HG03175 (cell line): Measurements from ENCODE around the gene MTX2.
A peak's percentile ranks its signal among the peaks of the same experiment; 100 is the strongest.
"Not testable (repeated sequence)": the region's sequence is repeated elsewhere in the genome, so short reads cannot be mapped to it uniquely, and the experiment has no call there.

Experiments
- ATAC-seq: cut with Tn5 transposase; IDR thresholded peaks from one replicate; pipeline ENCODE4 v1.9.1; 2021; ENCODE audit warnings: mild to moderate bottlenecking, moderate library complexity; ENCODE audit not compliant: unreplicated experiment

The MTX2 gene

DNA sequence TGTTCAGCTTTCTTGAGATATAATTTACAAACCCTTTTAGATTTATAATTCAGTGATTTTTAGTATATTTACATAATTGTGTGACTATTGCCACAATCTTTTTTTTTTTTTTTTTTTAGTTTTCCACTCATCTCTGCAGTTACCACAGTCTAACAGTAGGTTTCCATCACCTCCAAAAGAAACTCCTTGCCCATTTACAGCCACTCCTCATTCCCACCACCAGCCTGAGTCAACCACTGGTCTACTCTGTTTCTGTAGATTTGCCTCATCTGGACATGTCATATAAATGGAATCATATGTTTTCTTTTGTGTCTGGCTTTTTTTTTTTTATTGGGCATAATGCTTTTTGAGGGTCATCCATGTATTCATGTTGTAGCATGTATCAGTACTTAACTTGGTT is 16.1 kb downstream of the MTX2 start:
- no peak for ATAC-seq

DNA sequence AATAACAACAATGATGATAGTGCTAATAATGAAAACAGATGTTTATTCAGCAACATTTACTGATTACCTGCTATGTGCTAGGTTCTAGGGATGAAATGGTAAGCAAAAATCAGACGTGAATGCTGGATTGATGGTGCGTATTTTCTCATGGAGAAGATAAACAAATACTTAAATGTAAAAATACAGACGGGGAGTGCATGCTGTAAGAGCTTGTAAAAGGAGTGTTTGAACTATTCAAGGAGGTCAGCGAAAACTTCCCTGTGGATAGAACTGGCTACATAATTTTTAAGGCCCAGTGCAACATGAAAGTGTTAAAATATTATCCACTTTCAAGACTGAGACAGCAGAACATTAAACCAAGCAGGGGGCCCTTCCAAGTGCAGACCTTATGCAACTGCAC is 22.1 kb downstream of the MTX2 start:
- ATAC-seq, result peak; percentile 15

DNA sequence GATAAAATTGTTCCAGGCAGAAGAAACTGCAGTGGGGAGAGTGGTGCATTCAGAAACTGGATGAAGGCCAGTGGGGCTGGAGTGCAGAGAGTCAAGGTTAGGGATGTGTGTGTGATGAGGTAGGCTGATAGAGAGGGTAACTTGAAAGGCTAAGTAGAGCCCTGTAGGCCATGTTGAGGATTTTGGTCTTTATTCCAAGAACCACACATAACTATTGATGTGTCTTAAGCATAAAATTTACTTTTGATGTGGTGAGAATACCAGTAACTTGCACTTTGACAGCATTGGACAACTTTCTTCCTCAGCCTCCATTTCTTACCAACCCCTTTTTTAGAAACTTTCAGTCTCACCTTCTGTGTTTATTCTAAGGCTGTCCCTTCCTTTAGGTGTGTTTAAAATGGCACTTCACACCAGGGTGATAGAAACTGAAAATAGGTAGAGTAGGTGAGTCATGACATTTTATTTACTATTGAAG is 22.6 kb downstream of the MTX2 start:
- peak; percentile 82 for ATAC-seq

DNA sequence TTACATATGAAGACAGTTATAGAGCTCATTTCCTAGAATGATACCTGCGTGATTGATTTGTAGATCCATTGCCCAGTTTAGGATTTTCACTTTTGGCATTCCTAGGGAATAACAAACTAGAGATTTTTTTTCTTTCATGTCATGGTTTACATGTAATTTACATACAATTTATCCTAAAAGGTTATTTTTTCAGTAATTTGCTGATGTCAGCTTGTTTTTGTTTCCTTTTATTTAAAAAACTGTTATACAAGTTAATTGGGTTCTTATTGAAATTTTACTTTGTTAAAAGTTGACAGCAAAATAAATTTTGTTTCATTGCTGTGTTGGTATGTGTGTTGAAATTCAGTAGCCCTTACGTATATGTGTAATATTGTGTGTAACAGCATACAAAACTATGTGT is 23.4 kb downstream of the MTX2 start:
- ATAC-seq, result no peak

DNA sequence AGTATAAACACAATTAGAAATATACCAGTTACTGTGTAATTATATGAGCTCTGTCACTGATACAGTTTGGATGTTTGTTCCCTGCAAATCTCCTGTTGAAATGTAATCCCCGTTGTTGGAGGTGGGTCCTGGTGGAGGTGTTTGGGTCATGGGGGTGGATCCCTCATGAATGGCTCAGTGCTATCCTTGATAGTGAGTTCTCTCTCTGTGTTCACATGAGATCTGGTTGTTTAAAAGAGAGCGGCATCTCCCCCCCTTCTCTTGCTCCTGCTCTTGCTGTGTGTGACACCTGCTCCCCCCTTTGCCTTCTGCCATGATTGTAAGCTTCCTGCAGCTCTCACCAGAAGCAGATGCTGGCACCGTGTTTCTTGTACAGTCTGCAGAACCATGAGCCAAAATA is 24.1 kb downstream of the MTX2 start:
- ATAC-seq, result no peak

DNA sequence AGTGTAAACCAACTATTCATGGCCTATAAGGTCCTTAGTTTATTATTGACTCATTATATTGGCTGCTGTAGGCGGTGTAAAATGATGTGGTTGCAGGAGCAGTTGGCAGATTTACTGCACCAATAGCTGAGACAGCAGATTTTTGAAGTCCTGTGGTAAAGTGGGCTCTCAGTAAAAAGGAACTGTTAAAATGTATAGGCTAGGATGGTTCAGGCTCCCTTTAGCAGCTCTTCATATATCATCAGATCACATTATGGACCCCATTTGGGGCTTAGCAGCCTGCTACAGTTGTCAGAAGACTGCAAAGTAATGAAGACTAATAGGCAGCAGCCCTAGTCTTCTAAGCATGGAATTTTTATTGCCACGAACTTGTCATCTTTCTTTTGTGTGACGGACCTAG is 27.8 kb downstream of the MTX2 start:
- no peak for ATAC-seq

DNA sequence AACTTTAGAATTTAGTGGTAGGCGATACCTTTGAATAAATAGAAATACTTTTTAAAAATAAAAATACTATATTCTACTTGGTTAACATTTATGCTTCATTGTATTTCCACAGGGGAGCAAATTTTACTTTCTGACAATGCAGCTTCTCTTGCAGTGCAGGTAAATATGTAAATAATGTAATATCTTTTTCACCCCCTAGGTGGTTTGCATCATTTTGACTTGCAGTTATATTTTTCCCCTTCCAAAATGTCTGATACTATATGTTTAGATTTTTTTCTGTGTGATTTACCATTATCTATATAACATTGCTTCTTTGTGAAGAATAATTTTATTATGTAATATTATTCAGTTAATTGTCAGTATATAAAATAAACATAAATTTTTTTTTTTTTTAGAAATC is 28.5 kb downstream of the MTX2 start:
- ATAC-seq, result no peak

DNA sequence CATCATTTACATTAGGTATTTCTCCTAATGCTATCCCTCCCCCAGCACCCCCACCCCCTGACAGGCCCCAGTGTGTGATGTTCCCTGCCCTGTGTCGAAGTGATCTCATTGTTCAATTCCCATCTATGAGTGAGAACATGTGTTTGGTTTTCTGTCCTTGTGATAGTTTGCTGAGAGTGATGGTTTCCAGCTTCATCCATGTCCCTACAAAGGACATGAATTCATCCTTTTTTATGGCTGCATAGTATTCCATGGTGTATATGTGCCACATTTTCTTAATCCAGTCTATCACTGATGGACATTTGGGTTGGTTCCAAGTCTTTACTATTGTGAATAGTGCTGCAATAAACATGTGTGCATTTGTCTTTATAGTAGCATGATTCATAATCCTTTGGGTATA is 36.8 kb downstream of the MTX2 start:
- ATAC-seq, result not testable (repeated sequence)

DNA sequence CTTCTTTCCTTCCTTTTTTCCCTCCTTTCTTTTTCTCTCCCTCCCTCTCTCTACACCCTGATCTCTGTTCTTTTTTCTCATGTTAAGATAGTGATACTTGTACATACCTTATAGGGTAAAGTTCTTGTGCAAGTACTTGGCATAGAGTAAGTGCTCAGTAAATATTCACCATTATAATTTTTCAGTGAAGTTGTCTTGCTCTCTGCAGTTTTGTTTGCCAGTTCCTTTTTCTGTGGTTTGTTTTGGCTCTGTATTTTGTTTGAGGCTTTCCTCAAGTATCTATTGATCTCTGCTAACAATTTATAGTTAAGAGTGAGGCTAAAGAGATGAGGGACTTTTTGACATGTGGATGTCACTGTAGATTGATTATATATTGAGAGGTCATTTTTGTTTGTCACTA is 48.0 kb downstream of the MTX2 start:
- ATAC-seq, result no peak

DNA sequence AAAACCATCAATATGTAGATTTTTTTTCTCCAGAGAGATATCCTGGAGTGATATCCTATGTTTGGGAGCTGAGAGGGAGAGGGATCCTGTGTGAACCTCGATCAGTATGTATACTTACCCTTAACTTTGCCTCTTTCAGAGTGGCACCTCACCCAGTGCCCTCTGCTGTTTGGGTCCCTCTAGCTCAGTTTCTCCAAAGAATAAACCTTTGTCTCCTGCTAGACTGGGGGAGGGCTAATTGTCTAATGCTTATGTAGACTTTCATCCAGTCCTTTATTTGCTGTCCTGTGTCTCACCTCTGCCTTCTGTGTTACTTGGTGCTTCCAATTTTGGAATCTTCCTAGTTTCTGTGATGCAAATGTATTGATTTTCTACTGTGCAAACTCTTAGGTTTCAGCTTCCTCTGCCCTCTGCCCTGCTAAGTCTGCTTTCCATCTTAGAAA is 48.4 kb downstream of the MTX2 start:
- ATAC-seq, result no peak

DNA sequence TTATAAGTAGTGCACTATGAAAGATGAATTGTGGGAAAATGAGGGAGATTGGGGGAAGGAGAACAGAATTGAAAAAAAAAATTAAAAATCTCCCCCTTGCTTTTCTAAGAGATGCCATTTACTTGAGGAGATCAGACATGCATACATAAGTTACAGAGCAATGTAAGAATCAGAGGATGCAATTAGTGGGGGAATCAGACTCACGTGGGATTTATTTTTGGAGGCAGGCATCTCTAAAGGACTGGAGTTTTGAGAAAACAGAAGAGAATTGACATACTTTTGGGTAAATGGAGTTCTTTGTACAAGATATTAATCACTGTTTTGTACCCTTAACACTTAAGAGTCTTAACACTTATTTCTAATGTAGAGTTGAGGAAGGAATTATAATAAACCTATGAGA is 52.7 kb downstream of the MTX2 start:
- ATAC-seq, result no peak

DNA sequence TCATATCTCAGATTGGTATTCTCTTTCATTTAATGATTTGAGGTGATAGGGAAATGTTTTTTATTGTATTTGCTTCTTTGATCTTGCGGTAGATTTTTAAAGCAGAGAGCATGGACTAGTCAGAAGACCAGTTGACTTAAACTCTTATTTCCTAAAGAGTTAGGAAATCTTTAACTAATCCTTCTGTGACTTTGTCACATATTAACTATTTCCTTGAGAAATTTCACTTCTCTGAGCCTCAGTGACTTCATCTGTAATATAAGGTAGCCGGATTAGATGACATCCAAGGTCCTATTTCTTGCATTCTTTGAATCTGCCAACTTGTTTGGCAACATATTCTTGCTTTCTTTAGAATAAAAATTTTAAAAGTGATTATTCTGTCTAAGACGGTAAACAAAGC is 55.6 kb downstream of the MTX2 start:
- ATAC-seq, result no peak

DNA sequence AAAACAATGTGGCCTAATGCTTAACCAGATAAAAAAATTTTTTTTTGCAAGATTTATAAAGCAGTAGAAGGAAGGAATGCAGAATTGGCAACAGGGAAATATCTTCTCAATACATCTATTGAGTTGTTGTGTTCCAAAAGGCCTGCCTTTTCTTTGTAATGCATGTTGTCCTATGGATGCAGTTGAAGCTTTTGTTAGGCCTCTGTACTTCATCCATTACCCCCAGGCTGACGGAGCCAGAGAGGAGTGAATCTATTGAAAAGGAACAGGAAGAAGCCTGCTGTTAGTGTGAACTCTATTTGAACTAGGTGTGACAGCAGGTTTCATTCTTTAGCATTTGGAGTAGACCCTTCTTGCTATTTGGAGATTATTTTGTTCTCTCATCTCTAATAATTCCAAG is 56.5 kb downstream of the MTX2 start:
- ATAC-seq, result no peak

DNA sequence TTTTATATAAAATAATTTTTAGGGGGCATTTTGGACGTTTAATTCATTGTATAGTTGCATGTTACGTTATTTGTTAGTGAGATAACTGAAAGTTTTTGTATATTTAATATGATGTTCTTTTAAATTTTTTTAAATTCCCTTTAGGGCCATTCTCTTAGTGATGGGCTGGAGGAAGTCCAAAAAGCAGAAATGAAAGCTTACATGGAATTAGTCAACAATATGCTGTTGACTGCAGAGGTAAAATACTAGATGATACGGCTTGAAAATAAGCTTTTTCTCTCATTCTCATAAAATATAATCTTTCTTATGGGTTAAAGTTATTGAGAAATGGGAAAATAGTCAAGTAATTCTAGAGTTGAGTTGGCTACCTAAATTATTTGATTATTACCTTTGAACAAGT is 58.9 kb downstream of the MTX2 start:
- ATAC-seq, result no peak

DNA sequence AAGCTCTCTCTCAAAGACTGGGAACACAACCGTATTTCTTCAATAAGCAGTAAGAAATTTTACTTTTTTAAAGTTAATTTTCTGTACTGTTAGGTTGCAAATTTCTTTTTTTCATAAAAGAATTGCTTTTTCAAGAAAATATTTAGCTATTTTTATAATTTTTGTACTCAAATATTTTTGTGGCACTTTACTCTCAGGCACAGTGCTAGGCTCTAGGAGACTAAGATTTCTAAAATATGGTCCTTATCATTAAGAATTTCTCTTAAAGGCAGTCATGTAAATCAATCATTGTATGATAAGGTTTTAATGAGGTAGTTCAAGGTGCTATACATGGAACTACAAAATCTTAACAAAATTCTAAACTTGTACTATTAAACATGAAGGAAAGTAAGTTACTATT is 61.4 kb downstream of the MTX2 start:
- no peak for ATAC-seq

DNA sequence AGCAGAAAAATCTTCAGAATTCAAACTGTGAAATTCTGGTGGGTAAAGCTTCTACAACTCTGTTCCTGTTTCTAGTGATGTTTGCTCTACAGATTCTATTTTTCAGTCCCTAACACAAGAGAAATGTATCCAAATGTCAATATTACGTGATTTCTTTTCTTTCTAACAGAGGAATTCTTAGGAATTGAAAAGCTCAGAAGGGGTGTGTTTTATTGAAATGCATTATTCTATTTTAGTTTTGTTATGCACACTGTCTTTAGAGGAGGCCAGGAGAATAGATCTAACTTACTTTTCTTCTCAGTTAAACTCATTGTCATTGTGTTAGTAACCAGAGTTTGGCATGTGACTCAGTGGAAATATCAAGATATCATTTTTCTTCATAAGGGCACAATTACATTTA is 62.4 kb downstream of the MTX2 start:
- no peak for ATAC-seq

DNA sequence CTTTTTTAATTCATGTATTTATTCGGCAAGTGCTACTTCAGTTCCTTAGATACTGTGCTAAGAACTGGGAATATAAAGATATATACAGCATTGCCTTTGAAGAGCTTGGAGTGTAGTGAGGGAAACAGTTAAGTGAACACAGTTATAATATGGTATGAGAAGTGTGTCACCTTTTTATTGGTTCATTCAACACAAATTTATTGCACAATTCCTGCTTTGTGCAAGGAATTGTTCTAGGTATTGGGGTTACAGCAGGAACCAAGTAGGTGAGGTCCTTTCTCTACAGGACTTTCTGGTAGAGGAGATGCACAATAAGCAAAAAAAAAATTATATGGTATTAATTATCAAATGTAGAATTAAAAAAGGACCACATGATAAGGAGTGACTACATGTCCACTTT is 65.5 kb downstream of the MTX2 start:
- ATAC-seq, result no peak

DNA sequence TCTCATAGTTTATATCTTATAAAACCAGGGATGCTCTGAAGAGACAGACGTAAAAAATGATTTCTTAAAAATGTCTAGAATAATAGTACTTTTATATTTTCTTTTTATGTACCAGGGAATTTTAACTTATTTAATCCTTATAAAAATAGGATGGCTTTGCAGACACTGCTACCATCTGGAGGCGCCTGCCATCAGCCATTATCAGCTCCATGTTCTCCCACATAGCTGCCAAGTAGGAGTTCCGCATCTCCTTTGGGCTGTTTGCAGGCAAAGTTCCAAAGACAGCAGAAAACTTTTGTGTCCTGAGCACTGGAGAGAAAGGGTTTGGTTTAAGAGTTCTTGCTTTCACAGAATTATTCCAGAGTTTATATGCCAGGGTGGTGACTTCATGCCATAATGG is 69.2 kb downstream of the MTX2 start:
- ATAC-seq, result no peak

DNA sequence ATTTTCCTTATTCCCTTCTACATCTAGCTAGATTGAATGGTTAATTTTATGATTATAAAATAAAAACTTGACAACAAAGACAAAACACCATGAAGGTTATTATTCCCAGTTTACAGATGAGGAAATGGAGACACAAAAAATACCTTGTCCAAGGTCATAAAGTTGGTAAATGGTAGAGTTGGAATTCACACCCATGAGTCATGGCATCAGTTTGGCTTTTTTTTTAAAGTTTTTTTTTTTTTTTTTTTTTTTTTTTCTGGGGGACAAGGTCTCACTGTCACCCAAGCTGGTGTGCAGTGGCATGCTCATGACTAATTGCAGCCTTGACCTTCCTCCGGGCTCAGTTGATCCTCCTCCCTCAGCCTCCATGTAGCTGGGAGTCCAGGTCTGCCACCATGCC is 70.0 kb downstream of the MTX2 start:
- no peak for ATAC-seq

DNA sequence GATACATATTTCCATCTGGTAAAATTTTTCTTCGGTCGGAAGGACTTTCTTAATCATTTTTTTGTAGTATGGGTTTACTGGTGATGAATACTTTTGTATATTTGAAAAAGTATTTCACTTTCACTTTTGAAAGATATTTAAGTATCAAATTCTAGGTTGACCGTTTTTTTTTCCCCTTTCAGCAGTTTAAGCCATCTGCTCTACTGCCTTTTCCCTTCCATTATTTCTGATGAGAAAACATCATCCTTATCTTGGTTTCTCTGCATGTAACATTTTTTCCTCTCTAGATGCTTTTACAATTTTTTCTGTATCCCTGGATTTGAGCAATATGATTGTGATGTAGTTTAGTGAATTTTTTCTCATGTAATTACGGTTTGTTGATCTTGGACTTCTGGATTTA is 87.0 kb downstream of the MTX2 start:
- ATAC-seq, result no peak

DNA sequence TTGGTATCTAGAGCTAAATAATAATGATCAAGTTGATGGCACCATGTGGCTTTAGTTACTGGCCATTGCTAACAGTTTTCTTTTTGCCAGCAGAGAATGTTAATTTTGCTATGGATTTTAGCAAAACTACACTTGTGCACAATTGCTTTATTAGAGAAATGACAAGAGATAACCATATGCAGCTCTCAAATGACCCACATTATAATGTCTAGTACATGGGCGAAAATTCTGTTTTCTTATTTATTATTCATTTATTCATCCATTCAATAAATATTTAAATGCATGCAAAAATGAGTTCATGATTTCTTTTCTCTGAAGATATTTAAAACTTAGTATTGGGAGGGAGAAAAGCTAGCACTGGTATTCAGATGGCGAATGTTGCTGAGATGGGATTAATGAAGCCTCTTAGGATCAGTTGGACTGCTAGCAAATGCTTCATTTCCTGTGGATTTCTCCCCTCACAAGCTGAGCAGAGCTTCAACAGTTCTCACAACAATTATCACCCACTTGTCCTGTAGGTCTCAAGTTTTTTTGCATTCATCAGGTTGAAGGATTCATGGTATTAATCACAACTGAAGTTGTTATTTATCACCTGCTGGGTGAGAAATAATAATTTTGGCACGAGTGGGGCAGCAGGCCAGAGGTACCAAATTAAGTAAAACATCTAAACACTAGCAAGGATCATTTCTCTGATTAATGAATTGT is 95.2 kb downstream of the MTX2 start:
- no peak for ATAC-seq

DNA sequence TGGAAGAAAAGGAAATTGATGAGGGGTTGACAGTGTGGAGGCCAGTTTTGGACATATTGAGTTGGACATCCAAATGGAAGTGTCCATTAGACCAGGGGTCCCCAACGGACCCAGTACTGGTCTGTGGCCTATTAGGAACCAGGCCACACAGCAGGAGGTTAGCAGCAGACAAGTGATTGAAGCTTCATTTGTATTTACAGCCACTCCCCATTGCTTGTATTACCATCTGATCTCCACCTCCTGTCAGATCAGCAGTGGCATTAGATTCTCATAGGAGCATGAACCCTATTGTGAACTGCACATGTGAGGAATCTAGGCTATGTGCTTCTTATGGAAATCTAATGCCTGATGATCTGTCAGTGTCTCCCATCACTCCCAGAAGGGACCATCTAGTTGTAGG is 99.1 kb downstream of the MTX2 start:
- no peak for ATAC-seq

DNA sequence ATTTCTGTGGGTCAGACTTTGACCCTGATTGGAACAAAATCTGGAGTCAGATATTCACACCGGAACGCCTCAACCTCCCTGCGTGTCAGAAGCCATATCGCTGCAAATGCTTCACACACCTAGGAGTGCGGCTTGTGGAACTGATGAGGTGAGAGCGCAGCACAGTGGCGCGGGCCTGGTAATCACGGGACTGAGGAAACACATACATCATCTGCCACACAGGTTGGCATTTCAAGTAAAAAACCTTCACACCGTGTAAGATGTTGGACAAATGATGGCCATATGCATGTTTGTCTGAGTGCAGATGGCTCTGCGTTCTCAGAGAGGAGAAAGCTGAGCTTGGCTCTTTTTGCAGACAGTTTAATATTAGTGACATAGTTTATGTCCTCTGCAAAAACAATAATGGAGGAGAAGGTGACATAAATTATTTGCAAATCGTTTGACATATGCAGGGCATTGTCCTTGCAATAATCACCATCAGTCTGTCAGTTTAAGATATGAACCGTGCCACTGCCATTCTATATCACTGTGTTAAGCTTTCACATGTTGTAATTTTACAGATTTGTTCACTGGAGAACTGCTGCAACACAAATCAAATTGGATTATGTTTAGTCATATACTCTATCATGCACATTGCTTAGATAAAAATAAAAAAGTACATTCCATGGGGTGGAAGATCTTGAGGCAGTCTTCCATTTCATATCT is 101.4 kb downstream of the MTX2 start:
- no peak for ATAC-seq
